ENCODE data around the gene ZCCHC17. TPM values are rescaled to one million over a fixed set of nuclear protein-coding genes. Genes with fewer than 3 reads are reported as not detected.

The ZCCHC17 gene
- total RNA-seq, 1 donor from 2014 or later, result 64.5 TPM

- no peaks in the 10 kb centered on the region for H3K9me3 Mint-ChIP-seq (ENCODE audit: unreplicated experiment)
- no peak overlapping the region for H3K27ac Mint-ChIP-seq (ENCODE audit: unreplicated experiment)
- H3K27me3 Mint-ChIP-seq (ENCODE audit: unreplicated experiment), result no peaks in the 10 kb centered on the region
Measured at GRCh38 chr1:31348449-31348848, 51.6 kb downstream of the ZCCHC17 start.

GRCh38 chr1:31354283-31354682, 57.5 kb downstream of the ZCCHC17 start:
- H3K36me3 Mint-ChIP-seq (ENCODE audit: unreplicated experiment), result peaks cover 5% of the 10 kb centered on the region
- no peaks in the 10 kb centered on the region for H3K4me1 Mint-ChIP-seq (ENCODE audit: low read depth, unreplicated experiment)
- H3K27me3 Mint-ChIP-seq (ENCODE audit: unreplicated experiment), result no peaks in the 10 kb centered on the region
- no peak overlapping the region for H3K27ac Mint-ChIP-seq (ENCODE audit: unreplicated experiment)
- no peak for TF ChIP-seq CTCF (IDR thresholded peaks at IDR 0.05; ENCODE audit: partially characterized antibody, unreplicated experiment)
- H3K4me3 Mint-ChIP-seq (ENCODE audit: unreplicated experiment), result no peak overlapping the region
- H3K9me3 Mint-ChIP-seq (ENCODE audit: unreplicated experiment), result no peaks in the 10 kb centered on the region
- DNase-seq, result no peak

More at GRCh38 chr1:31348449-31348848, 51.6 kb downstream of the ZCCHC17 start:
- TF ChIP-seq CTCF (IDR thresholded peaks at IDR 0.05; ENCODE audit: partially characterized antibody, unreplicated experiment), result no peak
- H3K4me3 Mint-ChIP-seq (ENCODE audit: unreplicated experiment), result no peak overlapping the region
- H3K36me3 Mint-ChIP-seq (ENCODE audit: unreplicated experiment), result peaks cover 5% of the 10 kb centered on the region
- H3K4me1 Mint-ChIP-seq (ENCODE audit: low read depth, unreplicated experiment), result no peaks in the 10 kb centered on the region
- DNase-seq, result no peak

- no peak overlapping the region for H3K27ac Mint-ChIP-seq (ENCODE audit: unreplicated experiment)
- H3K27me3 Mint-ChIP-seq (ENCODE audit: unreplicated experiment), result no peaks in the 10 kb centered on the region
- H3K9me3 Mint-ChIP-seq (ENCODE audit: unreplicated experiment), result no peaks in the 10 kb centered on the region
- H3K4me3 Mint-ChIP-seq (ENCODE audit: unreplicated experiment), result no peak overlapping the region
- no peak for TF ChIP-seq CTCF (IDR thresholded peaks at IDR 0.05; ENCODE audit: partially characterized antibody, unreplicated experiment)
- H3K4me1 Mint-ChIP-seq (ENCODE audit: low read depth, unreplicated experiment), result no peaks in the 10 kb centered on the region
- no peak for DNase-seq
- peaks cover 6% of the 10 kb centered on the region for H3K36me3 Mint-ChIP-seq (ENCODE audit: unreplicated experiment)
Measured at GRCh38 chr1:31356427-31356826, 59.6 kb downstream of the ZCCHC17 start.

- no peak for DNase-seq
- peaks cover 8% of the 10 kb centered on the region for H3K36me3 Mint-ChIP-seq (ENCODE audit: unreplicated experiment)
- no peak for TF ChIP-seq CTCF (IDR thresholded peaks at IDR 0.05; ENCODE audit: partially characterized antibody, unreplicated experiment)
Measured at GRCh38 chr1:31361607-31362006, 64.8 kb downstream of the ZCCHC17 start.

GRCh38 chr1:31362032-31362431, 65.2 kb downstream of the ZCCHC17 start:
- Mint-ChIP-seq H3K4me1 (ENCODE audit: low read depth, unreplicated experiment) (peaks cover 4% of the 10 kb centered on the region), H3K4me3 (ENCODE audit: unreplicated experiment) (no peak overlapping the region), H3K27ac (ENCODE audit: unreplicated experiment) (no peak overlapping the region), H3K36me3 (ENCODE audit: unreplicated experiment) (peaks cover 8% of the 10 kb centered on the region), H3K27me3 (ENCODE audit: unreplicated experiment) (no peaks in the 10 kb centered on the region), H3K9me3 (ENCODE audit: unreplicated experiment) (no peaks in the 10 kb centered on the region)
- no peak for TF ChIP-seq CTCF (IDR thresholded peaks at IDR 0.05; ENCODE audit: partially characterized antibody, unreplicated experiment)
- no peak for DNase-seq

More at GRCh38 chr1:31361607-31362006, 64.8 kb downstream of the ZCCHC17 start:
- Mint-ChIP-seq H3K4me1 (ENCODE audit: low read depth, unreplicated experiment) (peaks cover 4% of the 10 kb centered on the region), H3K9me3 (ENCODE audit: unreplicated experiment) (no peaks in the 10 kb centered on the region), H3K27ac (ENCODE audit: unreplicated experiment) (no peak overlapping the region), H3K27me3 (ENCODE audit: unreplicated experiment) (no peaks in the 10 kb centered on the region), H3K4me3 (ENCODE audit: unreplicated experiment) (no peak overlapping the region)

All from glutamatergic neuron (in vitro differentiated cells).